ENCODE measurements around the gene ZNF709.
A peak's percentile ranks its signal among the peaks of the same experiment; 100 is the strongest.
"Not testable (repeated sequence)": the region's sequence is repeated elsewhere in the genome, so short reads cannot be mapped to it uniquely, and the experiment has no call there.

Gene ZNF709

GRCh38 chr19:12497032-12497431, 12.4 kb upstream of the ZNF709 start:
- TF ChIP-seq CTCF (IDR thresholded peaks at IDR 0.05; ENCODE audit: insufficient read depth, low read length, poor library complexity, severe bottlenecking) = no peak
- Histone ChIP-seq H3K27me3 (replicated peaks; ENCODE audit: control insufficient read depth, insufficient read depth, low read length) (no peaks in the 10 kb centered on the region), H3K4me3 (replicated peaks; ENCODE audit: low read depth, low read length) (no peak overlapping the region), H3K36me3 (ENCODE audit: control insufficient read depth, insufficient read depth, low read length) (no peaks in the 10 kb centered on the region)
- no peak for DNase-seq (ENCODE audit: extremely low read depth, insufficient read length)

- Histone ChIP-seq H3K36me3 (ENCODE audit: control insufficient read depth, insufficient read depth, low read length) (no peaks in the 10 kb centered on the region), H3K27me3 (replicated peaks; ENCODE audit: control insufficient read depth, insufficient read depth, low read length) (no peaks in the 10 kb centered on the region), H3K4me3 (replicated peaks; ENCODE audit: low read depth, low read length) (no peak overlapping the region)
- no peak for TF ChIP-seq CTCF (IDR thresholded peaks at IDR 0.05; ENCODE audit: insufficient read depth, low read length, poor library complexity, severe bottlenecking)
- no peak for DNase-seq (ENCODE audit: extremely low read depth, insufficient read length)
Observed at GRCh38 chr19:12496480-12496879, 11.9 kb upstream of the ZNF709 start.

GRCh38 chr19:12495002-12495802, 10.6 kb upstream of the ZNF709 start:
- H3K27me3 ChIP-seq (replicated peaks; ENCODE audit: control insufficient read depth, insufficient read depth, low read length) = no peaks in the 10 kb centered on the region
- peak overlapping the region; percentile 59 for H3K4me3 ChIP-seq (replicated peaks; ENCODE audit: low read depth, low read length)
- TF ChIP-seq CTCF (IDR thresholded peaks at IDR 0.05; ENCODE audit: insufficient read depth, low read length, poor library complexity, severe bottlenecking) = peak; percentile 62
- DNase-seq (ENCODE audit: extremely low read depth, insufficient read length) = peak; percentile 92
- no peaks in the 10 kb centered on the region for H3K36me3 ChIP-seq (ENCODE audit: control insufficient read depth, insufficient read depth, low read length)

GRCh38 chr19:12494260-12494860, 9.7 kb upstream of the ZNF709 start:
- Histone ChIP-seq H3K36me3 (ENCODE audit: control insufficient read depth, insufficient read depth, low read length) (no peaks in the 10 kb centered on the region), H3K4me3 (replicated peaks; ENCODE audit: low read depth, low read length) (no peak overlapping the region), H3K27me3 (replicated peaks; ENCODE audit: control insufficient read depth, insufficient read depth, low read length) (no peaks in the 10 kb centered on the region)
- no peak for DNase-seq (ENCODE audit: extremely low read depth, insufficient read length)
- TF ChIP-seq CTCF (IDR thresholded peaks at IDR 0.05; ENCODE audit: insufficient read depth, low read length, poor library complexity, severe bottlenecking) = no peak

GRCh38 chr19:12486265-12486783, 1.7 kb upstream of the ZNF709 start:
- DNase-seq (ENCODE audit: extremely low read depth, insufficient read length); H3K36me3 ChIP-seq (ENCODE audit: control insufficient read depth, insufficient read depth, low read length); H3K27me3 ChIP-seq (replicated peaks; ENCODE audit: control insufficient read depth, insufficient read depth, low read length); H3K4me3 ChIP-seq (replicated peaks; ENCODE audit: low read depth, low read length): not testable (repeated sequence)

- Histone ChIP-seq H3K36me3 (ENCODE audit: control insufficient read depth, insufficient read depth, low read length) (no peaks in the 10 kb centered on the region), H3K4me3 (replicated peaks; ENCODE audit: low read depth, low read length) (no peak overlapping the region), H3K27me3 (replicated peaks; ENCODE audit: control insufficient read depth, insufficient read depth, low read length) (no peaks in the 10 kb centered on the region)
- no peak for DNase-seq (ENCODE audit: extremely low read depth, insufficient read length)
- no peak for TF ChIP-seq CTCF (IDR thresholded peaks at IDR 0.05; ENCODE audit: insufficient read depth, low read length, poor library complexity, severe bottlenecking)
Observed at GRCh38 chr19:12485571-12485970, 955 bp upstream of the ZNF709 start.

All from GM06990 (cell line).